GM13976 (cell line): ENCODE data around the gene ACAP2.

Source experiments
- DNase-seq: peaks from one replicate; pipeline ENCODE4 v3.0.0; 2012; ENCODE audit warnings: low spot score
- CTCF ChIP-seq: IDR thresholded peaks from 2 replicates; pipeline ENCODE4 v1.5.1; 2012; ENCODE audit warnings: borderline replicate concordance, mild to moderate bottlenecking; ENCODE audit not compliant: insufficient read depth; ENCODE audit errors: extremely low read depth, missing control alignments, control extremely low read depth
- in situ Hi-C: fragments of 300-500 bp; cut with MboI; formaldehyde crosslinking; loops from one replicate; pipeline ENCODE4 v1.12.0; 2022; ENCODE audit warnings: low sequenced_read_pairs, mixed read lengths, inconsistent platforms; ENCODE audit not compliant: unreplicated experiment

Gene ACAP2

GRCh38 chr3:195247863-195248189 is 195.0 kb downstream of the ACAP2 start:
- DNase-seq = no peak
- no peak for TF ChIP-seq CTCF

GRCh38 chr3:195247086-195247862 is 195.5 kb downstream of the ACAP2 start:
- in situ Hi-C loops = no loop called here
- TF ChIP-seq CTCF = no peak
- no peak for DNase-seq

More at GRCh38 chr3:195247863-195248189, 195.0 kb downstream of the ACAP2 start:
- in situ Hi-C loops = no loop called here

GRCh38 chr3:195246581-195246995 is 196.2 kb downstream of the ACAP2 start:
- in situ Hi-C loops = no loop called here
- no peak for TF ChIP-seq CTCF
- no peak for DNase-seq

GRCh38 chr3:195245531-195245951 is 197.3 kb downstream of the ACAP2 start:
- no peak for DNase-seq
- TF ChIP-seq CTCF = no peak
- in situ Hi-C loops = no loop called here

GRCh38 chr3:195241592-195242355 is 201.0 kb downstream of the ACAP2 start:
- DNase-seq = no peak
- no peak for TF ChIP-seq CTCF
- in situ Hi-C loops = no loop called here

DNA sequence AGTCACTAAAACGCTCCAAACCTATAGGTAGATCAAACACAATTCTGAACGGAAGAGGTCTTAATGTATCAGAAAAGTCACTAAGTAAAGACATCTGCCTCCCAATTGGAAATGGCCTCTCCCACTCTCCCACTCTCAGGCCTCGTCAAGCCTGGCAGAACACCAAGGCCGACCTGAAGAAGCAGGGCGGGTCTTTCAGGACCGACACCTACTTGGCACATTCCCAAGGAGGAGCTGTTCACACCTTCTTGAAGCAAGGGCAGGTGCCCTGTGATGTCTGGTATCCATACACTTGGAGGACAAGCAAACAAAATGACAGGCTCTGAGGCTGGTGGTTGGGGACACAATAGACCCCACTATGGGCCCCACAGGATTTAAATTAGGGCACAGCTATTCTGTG is 201.9 kb downstream of the ACAP2 start:
- no peak for TF ChIP-seq CTCF
- in situ Hi-C loops = no loop called here
- DNase-seq = no peak
